BLaER1 (cell line): ENCODE results near the gene AIF1L.
A peak's percentile ranks its signal among the peaks of the same experiment; 100 is the strongest.
"Not testable (repeated sequence)": the region's sequence is repeated elsewhere in the genome, so short reads cannot be mapped to it uniquely, and the experiment has no call there.

ENCODE experiments used
- H3K27ac ChIP-seq: shearing (Covaris generic); formaldehyde crosslinking; 2 replicates; pipeline ENCODE4 v1.8.1; 2022
- H3K27me3 ChIP-seq: shearing (Covaris generic); formaldehyde crosslinking; 2 replicates; pipeline ENCODE4 v1.8.1; 2022
- H3K36me3 ChIP-seq: shearing (Covaris generic); formaldehyde crosslinking; 2 replicates; pipeline ENCODE4 v1.8.1; 2022
- H3K4me1 ChIP-seq: shearing (Covaris generic); formaldehyde crosslinking; 2 replicates; pipeline ENCODE4 v1.8.1; 2022
- H3K4me2 ChIP-seq: shearing (Covaris generic); formaldehyde crosslinking; 2 replicates; pipeline ENCODE4 v1.8.1; 2022
- H3K4me3 ChIP-seq: shearing (Covaris generic); formaldehyde crosslinking; 2 replicates; pipeline ENCODE4 v1.8.1; 2022
- H3K9ac ChIP-seq: shearing (Covaris generic); formaldehyde crosslinking; 2 replicates; pipeline ENCODE4 v1.8.1; 2022
- H3K9me3 ChIP-seq: shearing (Covaris generic); formaldehyde crosslinking; 2 replicates; pipeline ENCODE4 v1.8.1; 2022
- H4K20me1 ChIP-seq: shearing (Covaris generic); formaldehyde crosslinking; 2 replicates; pipeline ENCODE4 v1.8.1; 2022
- Cebpa-rat ChIP-seq: shearing (Covaris generic); IDR thresholded peaks from 2 replicates; pipeline ENCODE4 v1.8.1; 2022

The AIF1L gene

GRCh38 chr9:131098391-131099101 is 2.2 kb downstream of the AIF1L start:
- Histone ChIP-seq H3K4me2 (peak overlapping the region; percentile 81), H3K27me3 (peaks cover 37% of the 10 kb centered on the region), H3K36me3 (no peaks in the 10 kb centered on the region), H4K20me1 (no peaks in the 10 kb centered on the region), H3K9me3 (no peaks in the 10 kb centered on the region), H3K9ac (peak overlapping the region; percentile 30; the same call in 1 of the 2 replicates), H3K4me1 (peaks cover 74% of the 10 kb centered on the region), H3K4me3 (peak overlapping the region; percentile 70; the same call in 1 of the 2 replicates), H3K27ac (peak overlapping the region; percentile 36; the same call in 1 of the 2 replicates)
- no peak for TF ChIP-seq Cebpa-rat

- H3K27me3 ChIP-seq = peaks cover 37% of the 10 kb centered on the region
- peak overlapping the region; percentile 36; the same call in 1 of the 2 replicates for H3K27ac ChIP-seq
- no peak for TF ChIP-seq Cebpa-rat
- peaks cover 80% of the 10 kb centered on the region for H3K4me1 ChIP-seq
- peak overlapping the region; percentile 81 for H3K4me2 ChIP-seq
- no peaks in the 10 kb centered on the region for H4K20me1 ChIP-seq
- no peaks in the 10 kb centered on the region for H3K36me3 ChIP-seq
- no peaks in the 10 kb centered on the region for H3K9me3 ChIP-seq
- peak overlapping the region; percentile 30; the same call in 1 of the 2 replicates for H3K9ac ChIP-seq
- H3K4me3 ChIP-seq = 0 out of 2 replicates have a peak overlapping the region, but pooled peaks have one; percentile 70
Observed at GRCh38 chr9:131099102-131099606, 2.8 kb downstream of the AIF1L start.

GRCh38 chr9:131099845-131100244 is 3.5 kb downstream of the AIF1L start:
- Histone ChIP-seq H3K4me2 (peak overlapping the region; percentile 81), H3K9ac (peak overlapping the region; percentile 48; the same call in 1 of the 2 replicates), H3K4me3 (peak overlapping the region; percentile 23; the same call in 1 of the 2 replicates), H3K27ac (peak overlapping the region; percentile 61; the same call in 1 of the 2 replicates), H3K27me3 (peaks cover 33% of the 10 kb centered on the region), H3K4me1 (peaks cover 87% of the 10 kb centered on the region)
- not testable (repeated sequence) for H3K9me3 ChIP-seq, H4K20me1 ChIP-seq, H3K36me3 ChIP-seq

- H3K9ac ChIP-seq = peak overlapping the region; percentile 48; the same call in 1 of the 2 replicates
- no peaks in the 10 kb centered on the region for H3K36me3 ChIP-seq
- peak overlapping the region; percentile 81 for H3K4me2 ChIP-seq
- no peaks in the 10 kb centered on the region for H3K9me3 ChIP-seq
- no peaks in the 10 kb centered on the region for H4K20me1 ChIP-seq
- H3K27ac ChIP-seq = peak overlapping the region; percentile 61; the same call in 1 of the 2 replicates
- peaks cover 27% of the 10 kb centered on the region for H3K27me3 ChIP-seq
- no peak for TF ChIP-seq Cebpa-rat
- peaks cover 89% of the 10 kb centered on the region for H3K4me1 ChIP-seq
- peak overlapping the region; percentile 23; the same call in 1 of the 2 replicates for H3K4me3 ChIP-seq
Observed at GRCh38 chr9:131100445-131100844, 4.1 kb downstream of the AIF1L start.

- peaks cover 19% of the 10 kb centered on the region for H3K27me3 ChIP-seq
Observed at GRCh38 chr9:131101207-131101964, 5.1 kb downstream of the AIF1L start.

GRCh38 chr9:131103024-131103423 is 6.7 kb downstream of the AIF1L start:
- Histone ChIP-seq H3K9ac (no peak overlapping the region), H3K4me3 (no peak overlapping the region), H3K4me2 (peak overlapping the region; percentile 66), H3K27me3 (peaks cover 3% of the 10 kb centered on the region), H3K9me3 (no peaks in the 10 kb centered on the region), H3K27ac (no peak overlapping the region), H3K4me1 (peaks cover 68% of the 10 kb centered on the region), H3K36me3 (no peaks in the 10 kb centered on the region), H4K20me1 (no peaks in the 10 kb centered on the region)
- no peak for TF ChIP-seq Cebpa-rat

More at GRCh38 chr9:131101207-131101964, 5.1 kb downstream of the AIF1L start:
- H3K4me2 ChIP-seq = peak overlapping the region; percentile 81
- H3K27ac ChIP-seq = no peak overlapping the region
- no peak overlapping the region for H3K9ac ChIP-seq
- H3K36me3 ChIP-seq = no peaks in the 10 kb centered on the region
- H3K4me1 ChIP-seq = peaks cover 83% of the 10 kb centered on the region
- no peaks in the 10 kb centered on the region for H3K9me3 ChIP-seq
- TF ChIP-seq Cebpa-rat = no peak
- no peaks in the 10 kb centered on the region for H4K20me1 ChIP-seq
- H3K4me3 ChIP-seq = no peak overlapping the region

GRCh38 chr9:131103535-131103934 is 7.2 kb downstream of the AIF1L start:
- Histone ChIP-seq H3K27ac (no peak overlapping the region), H3K9me3 (no peaks in the 10 kb centered on the region), H3K27me3 (no peaks in the 10 kb centered on the region), H3K4me2 (peak overlapping the region; percentile 66), H3K4me3 (no peak overlapping the region), H3K9ac (no peak overlapping the region), H3K4me1 (peaks cover 63% of the 10 kb centered on the region), H3K36me3 (no peaks in the 10 kb centered on the region), H4K20me1 (no peaks in the 10 kb centered on the region)
- no peak for TF ChIP-seq Cebpa-rat

- H3K9me3 ChIP-seq = no peaks in the 10 kb centered on the region
- peaks cover 57% of the 10 kb centered on the region for H3K4me1 ChIP-seq
- no peak overlapping the region for H3K27ac ChIP-seq
- no peaks in the 10 kb centered on the region for H3K36me3 ChIP-seq
- H3K4me3 ChIP-seq = no peak overlapping the region
- no peak for TF ChIP-seq Cebpa-rat
- H4K20me1 ChIP-seq = no peaks in the 10 kb centered on the region
- H3K9ac ChIP-seq = no peak overlapping the region
- no peaks in the 10 kb centered on the region for H3K27me3 ChIP-seq
- H3K4me2 ChIP-seq = peak overlapping the region; percentile 66
Observed at GRCh38 chr9:131104016-131104740, 7.8 kb downstream of the AIF1L start.

- Histone ChIP-seq H3K9me3 (no peaks in the 10 kb centered on the region), H3K4me1 (peaks cover 39% of the 10 kb centered on the region), H3K27me3 (no peaks in the 10 kb centered on the region), H3K4me2 (no peak overlapping the region), H3K9ac (no peak overlapping the region), H3K4me3 (no peak overlapping the region), H3K36me3 (no peaks in the 10 kb centered on the region), H3K27ac (no peak overlapping the region), H4K20me1 (no peaks in the 10 kb centered on the region)
- TF ChIP-seq Cebpa-rat = no peak
Observed at GRCh38 chr9:131105952-131106351, 9.6 kb downstream of the AIF1L start.
